Cardiac ventricle fibroblast (primary cell): ENCODE results near the gene UBA6. TPM values are rescaled to one million over a fixed set of nuclear protein-coding genes. Genes with fewer than 3 reads are reported as not detected.

Source experiments
- total RNA-seq: library from RNA; depleted of rRNA; stranded (reverse); fragments of >200 nt; gene quantifications from 2 replicates; pipeline ENCODE4 v1.2.3, GENCODE V29; 2015

The UBA6 gene
- total RNA-seq = 23.2 and 37.0 TPM in 2 replicates

GRCh38 chr4:67700738-67701516 is at the start of gene UBA6:
Gene UBA6 (minus strand): TSS chr4:67701155. CDS start chr4:67701119, 36 bp downstream.

Other genes with a start within 250 kb of the UBA6 start
- gene CENPC, start 155.7 kb downstream of the UBA6 start, total RNA-seq = 6.9 and 7.7 TPM in 2 replicates
- not detected in 2 replicates for gene STAP1, start 142.4 kb downstream of the UBA6 start, total RNA-seq
- not detected in 2 replicates for gene GNRHR, start 53.2 kb upstream of the UBA6 start, total RNA-seq
- gene TMPRSS11D, start 182.8 kb upstream of the UBA6 start, total RNA-seq = not detected in 2 replicates